IPS DF 4.7 (cell line): Measurements from ENCODE around the gene RAP1A.
A peak's percentile ranks its signal among the peaks of the same experiment; 100 is the strongest.

Experiments
- DNase-seq: peaks from one replicate; pipeline ENCODE4 v3.0.0-alpha.2; 2013; ENCODE audit warnings: low spot score; ENCODE audit errors: extremely low read depth

Gene RAP1A

DNA sequence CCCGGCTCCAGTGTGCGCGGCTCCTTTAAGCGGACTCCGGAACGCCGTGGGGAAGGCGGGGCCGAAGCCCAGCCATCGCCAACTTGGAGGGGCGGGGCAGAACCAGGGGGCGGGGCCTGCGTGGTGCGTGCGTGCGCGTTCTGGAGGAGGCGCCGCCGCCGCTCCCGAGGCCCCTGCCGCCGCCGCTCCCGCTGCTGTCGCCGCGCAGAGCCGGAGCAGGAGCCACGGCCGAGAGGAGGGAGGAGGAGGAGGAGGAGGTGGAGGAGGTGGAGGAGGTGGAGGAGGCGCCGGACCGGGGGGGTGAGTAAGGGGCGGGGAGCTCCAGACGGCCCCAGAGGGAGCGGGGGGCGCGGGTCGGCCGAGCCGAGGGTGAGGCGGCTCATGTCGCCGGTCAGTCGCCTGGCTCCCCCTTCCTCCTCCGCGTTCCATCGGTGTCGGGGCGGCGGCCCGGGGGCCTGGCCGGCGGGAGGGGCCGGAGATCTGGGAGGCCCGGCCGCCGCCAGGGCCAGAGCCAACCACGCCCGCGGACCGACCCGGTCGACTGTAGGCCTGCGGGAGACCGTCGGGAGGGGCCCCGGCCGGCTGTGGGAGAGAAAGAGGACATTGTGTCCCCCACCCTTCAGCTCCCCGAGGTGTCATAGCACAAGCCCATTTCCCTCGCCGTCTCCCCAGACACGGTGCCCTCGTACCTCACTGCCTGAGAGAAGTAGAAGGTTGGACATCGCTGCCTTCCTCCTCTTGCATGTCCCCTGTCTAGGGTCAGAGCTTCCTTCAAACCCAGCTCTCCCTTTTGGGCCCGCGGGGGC is at the start of gene RAP1A:
Gene RAP1A, plus strand, starts transcription at position 155 of the 806 bp plus-strand sequence. CDS start 71,572 bp downstream, outside the sequence.
- DNase-seq = peak; percentile 56

DNA sequence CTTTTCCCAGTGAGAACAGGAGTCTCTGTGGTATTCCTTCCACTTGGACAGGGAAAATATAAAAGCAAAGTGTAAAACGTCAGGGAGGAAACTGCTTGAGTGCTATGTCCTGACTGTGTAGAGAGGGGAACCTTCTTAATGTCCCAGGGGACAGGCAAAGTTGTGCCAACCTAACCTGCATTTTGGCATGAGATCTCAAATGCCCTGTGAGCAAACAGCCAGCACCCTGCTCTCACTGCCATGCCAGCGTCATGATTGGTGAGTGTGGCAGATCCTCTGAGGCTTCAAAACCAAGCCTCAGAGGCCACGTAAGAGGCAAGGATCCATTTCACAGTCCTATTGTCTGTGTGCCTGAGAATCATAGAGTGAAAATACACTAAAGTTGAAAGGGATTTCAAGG is 49.7 kb upstream of the RAP1A start:
- no peak for DNase-seq

DNA sequence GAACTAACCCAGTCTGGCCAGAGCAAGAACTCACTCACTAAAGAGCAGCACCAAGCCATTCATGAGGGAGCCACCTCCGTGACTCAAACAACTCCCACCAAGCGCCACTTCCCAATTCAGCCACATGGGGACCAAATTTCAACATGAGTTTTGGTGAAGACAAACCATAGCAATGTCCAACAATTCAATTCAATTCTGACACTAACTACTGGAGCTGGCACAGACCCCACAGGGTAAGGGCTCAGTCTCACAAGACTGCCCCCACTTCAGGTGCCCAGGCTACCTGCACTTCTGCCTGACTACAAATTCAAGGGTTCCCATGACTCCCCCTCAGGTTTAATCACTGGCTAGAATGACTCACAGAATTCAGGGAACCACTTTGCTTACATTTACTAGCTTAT is 48.8 kb upstream of the RAP1A start:
- DNase-seq = no peak

DNA sequence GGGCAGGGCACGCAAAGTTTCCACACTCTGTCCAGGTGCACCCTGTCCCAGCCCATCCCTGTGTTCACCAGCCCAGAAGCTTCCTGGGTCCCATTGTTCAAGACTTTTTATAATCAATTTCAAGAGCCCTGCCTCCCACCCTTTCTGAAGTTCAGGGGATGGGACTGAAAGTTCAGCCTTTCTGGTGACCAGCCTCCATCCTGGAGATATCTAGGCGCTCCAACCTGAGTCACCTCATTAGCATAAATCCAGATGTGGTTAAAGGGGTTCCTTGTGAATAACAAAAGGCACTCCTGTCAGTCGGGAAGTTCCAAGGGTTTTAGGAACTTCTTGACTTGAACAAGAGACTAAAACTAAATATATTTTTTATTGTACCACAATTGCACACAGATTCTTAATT is 48.4 kb upstream of the RAP1A start:
- no peak for DNase-seq

DNA sequence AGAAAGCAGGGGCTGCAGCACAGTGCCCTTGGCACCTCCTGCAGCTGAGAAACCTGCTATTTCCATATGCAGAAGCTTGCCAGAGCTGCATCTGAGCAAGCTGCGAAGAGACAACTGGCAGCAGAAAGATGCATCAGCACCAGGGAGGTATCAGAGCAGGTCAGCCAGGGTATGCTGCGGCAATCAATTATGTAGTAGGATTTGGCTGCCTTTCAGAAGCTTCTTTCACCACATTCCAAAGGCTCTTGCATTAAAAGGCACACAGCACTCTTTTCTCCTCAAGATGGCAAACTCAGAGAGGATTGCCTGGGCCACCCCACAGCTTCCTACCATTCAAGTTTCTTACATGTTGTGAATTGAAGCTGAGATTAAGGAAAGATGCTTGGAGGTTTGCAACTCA is 47.6 kb upstream of the RAP1A start:
- DNase-seq = no peak

DNA sequence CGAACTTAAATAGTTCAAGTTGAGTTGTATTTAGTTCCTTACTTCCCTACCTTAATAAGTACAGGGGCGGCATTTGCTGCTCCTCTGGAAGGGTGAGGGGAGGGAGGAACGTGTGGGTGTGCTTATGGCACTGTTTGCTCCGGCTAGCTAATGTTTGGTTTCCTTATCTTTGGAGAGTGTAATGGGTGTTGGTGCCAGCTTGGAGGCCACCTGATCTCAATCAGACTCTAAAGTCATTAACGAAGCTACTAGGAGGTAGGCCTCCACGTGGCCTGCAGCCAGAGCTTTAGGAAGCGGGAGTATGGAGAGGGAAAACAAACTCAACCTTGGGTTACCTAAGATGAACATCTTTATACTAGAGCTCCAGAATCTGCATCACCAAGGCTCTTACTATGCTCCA is 43.0 kb upstream of the RAP1A start:
- DNase-seq = no peak

DNA sequence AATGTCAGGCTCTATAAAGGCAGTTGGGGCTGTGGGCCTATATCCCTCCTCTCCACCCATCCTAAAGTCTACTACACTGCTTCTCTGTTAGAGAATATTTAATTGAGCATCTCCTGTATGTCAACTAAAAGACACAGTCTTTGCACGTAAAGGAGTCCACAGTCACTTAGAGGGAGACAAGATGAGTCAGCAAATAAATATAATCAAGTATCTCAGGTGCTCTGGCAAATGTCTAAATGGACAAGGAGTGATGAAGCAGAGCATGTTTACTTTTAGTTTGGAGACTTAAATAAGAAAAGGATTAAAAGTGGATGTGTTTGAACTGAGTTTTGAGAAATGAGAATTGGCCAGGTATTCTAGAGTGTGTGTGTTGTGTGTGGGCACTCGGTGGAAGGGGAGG is 41.8 kb upstream of the RAP1A start:
- no peak for DNase-seq

DNA sequence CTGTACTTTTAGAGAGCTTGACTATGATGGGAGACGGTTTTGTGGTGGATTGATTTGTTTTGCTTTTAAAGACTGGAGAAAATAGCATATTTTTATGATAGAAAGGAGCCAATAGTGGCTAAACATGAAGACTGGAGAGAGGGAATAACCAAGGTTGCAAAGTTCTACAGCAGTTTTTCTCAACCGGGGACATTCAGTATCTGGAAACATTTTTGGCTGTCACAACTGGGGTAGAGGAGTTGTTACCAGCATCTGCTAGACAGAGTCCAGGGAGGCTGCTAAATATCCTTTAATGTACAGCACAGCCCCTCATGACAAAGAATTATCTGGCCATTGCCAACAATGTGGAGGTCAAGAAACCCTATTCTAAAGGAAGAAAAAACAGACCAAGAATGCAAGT is 38.4 kb upstream of the RAP1A start:
- DNase-seq = no peak

DNA sequence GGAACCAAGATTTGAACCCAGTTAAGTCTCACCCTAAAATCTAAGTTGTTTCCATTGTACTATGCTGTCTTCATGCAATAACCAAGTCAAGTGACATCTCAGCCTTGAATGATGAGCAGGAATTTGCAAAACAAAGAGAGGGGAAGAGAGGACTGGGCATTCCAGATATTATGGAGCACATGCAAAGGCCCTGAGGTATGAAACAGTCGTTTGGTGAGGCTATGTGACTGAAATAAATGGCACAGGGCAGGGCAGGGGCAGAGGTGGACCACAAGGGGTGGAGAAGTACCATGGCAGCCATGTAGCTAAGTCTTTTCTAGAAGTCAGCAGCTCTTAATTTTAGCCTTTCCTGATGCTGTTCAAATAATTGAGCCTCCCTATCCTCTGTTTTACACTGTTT is 37.6 kb upstream of the RAP1A start:
- DNase-seq = no peak

DNA sequence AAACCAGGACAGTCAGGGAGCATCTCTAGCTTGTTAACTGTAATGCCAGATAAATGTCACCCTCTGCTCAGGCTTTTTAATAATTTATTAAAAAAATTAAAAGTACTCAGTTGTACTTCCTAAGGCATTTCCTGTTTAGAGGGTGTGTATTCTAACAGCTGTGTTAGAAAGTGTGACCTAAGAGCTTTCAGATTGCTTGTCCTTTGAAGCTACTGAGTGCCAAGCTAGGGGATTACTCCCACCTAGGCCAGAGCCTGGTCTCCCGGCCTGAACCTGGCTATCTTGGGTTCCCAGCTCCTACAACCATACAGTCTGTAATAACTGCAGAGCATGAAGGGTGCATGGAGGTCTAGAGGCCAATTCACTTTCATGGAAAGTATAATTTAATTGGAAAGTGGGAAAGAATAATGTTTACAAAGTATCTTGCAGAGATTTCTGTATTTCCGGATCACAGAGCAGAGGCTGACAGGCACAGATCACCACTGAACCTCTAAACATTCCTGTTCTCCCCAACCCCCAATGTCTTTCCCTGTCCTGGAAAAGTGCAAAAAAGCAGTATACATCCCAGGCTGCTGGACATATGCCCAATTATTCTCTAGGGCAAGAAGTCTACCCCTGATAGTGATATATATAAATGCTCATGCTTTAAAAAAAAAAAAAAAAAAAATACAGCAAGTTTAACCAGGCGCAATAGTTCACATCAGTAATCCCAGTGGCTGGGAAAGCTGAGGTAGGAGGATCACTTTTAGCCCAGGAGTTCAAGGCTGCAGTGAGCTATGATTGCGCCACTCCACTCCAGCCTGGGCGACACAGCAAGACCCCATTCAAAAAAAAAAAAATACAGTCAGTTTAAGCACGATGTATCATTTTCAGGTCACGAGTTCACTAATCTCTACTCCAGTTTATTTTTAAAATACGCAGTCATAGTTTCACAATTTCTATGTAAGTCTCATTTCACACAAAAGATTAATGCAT is 36.7 kb upstream of the RAP1A start:
- no peak for DNase-seq

DNA sequence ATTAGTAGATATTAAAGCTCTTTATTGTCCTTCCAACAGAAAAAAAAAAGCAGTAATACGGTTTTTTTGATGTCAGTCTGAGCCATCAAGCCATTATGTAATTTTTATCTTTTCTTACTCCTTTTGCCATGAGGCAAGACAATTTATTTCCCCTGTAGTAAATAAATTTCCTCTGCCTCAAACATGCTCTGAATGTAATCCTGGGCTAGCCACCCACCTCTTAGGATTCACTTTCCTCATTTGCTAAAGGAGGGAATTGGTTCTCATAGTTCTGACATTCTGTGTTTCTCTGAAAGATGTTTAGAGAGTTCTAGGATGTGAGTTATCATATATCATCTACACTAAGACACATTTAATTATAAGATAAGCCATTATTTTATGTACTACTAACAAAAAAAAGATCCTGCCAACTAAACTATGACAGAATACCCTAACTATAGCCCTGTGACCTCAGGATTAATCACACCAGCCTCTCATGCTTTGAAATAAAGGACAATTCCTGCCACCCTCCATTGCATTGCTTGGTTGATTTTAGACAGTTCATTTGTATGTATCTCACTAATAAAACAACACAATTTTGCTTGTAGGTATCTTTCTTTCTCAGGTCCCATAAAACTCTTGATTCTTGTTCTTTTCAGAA is 34.0 kb upstream of the RAP1A start:
- DNase-seq = no peak

DNA sequence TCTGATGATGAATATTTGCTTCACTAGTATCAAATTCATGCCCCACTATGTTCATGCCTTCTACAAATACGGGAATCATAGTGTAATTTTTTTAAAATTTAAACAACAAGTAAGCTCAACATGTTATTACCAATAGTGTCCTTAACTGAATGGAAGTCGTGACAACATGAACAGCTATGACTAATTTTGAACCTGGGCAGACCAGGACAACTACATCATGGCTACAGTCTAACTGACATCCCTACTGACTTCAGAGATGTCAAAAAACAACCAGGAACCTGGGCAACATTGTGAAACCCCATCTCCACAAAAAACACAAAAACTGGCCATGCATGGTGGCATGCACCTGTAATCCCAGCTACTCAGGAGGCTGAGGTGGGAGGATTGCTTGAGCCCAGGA is 33.5 kb upstream of the RAP1A start:
- no peak for DNase-seq

DNA sequence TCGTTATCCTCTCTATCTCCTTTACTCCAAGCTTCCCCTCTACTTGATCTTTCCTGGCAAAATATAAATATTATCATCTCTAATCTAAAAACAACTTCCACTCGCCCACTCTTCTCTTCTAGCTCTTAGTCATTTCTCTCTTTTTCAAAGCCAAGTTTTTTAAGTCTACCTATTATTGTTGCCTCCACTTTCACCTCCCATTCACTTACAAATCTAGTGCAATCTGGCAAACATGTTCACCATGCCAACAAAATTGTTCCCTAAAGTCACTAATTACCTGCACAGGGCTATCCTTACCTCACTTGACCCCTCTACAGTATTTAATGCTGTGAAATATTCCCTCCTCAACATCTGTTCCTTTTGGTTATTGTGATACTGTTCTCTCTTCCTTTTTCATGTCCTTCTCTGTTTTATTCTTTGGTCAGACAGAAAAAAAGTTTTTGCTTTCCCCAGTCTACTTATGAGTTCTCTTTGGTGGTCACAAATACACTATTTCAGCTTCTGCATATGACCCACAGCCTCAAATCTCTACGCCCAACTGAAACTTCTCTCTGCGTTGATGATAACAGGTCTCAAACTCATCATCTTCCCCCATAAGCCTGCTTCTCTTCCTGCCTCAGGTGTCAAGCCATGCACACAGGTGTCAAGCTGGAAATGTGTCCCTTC is 31.9 kb upstream of the RAP1A start:
- no peak for DNase-seq

DNA sequence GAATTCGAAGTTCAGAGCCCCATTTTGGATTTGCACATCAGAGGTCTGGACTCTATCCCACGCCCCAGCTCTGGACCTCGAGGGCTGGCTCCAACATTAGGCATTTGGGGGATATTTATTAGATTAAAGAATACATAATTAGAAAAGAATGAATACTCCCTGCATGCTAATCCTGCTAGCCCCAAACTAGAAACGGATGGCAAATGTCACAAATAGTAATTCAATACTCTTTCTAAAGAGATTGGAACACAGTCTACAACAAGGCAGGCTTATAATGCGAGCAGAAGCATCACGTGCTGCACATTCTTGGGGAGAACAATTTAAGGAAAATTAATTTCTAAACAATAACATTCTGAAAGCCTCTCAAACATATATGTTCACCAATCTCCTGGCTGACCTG is 27.7 kb upstream of the RAP1A start:
- no peak for DNase-seq

DNA sequence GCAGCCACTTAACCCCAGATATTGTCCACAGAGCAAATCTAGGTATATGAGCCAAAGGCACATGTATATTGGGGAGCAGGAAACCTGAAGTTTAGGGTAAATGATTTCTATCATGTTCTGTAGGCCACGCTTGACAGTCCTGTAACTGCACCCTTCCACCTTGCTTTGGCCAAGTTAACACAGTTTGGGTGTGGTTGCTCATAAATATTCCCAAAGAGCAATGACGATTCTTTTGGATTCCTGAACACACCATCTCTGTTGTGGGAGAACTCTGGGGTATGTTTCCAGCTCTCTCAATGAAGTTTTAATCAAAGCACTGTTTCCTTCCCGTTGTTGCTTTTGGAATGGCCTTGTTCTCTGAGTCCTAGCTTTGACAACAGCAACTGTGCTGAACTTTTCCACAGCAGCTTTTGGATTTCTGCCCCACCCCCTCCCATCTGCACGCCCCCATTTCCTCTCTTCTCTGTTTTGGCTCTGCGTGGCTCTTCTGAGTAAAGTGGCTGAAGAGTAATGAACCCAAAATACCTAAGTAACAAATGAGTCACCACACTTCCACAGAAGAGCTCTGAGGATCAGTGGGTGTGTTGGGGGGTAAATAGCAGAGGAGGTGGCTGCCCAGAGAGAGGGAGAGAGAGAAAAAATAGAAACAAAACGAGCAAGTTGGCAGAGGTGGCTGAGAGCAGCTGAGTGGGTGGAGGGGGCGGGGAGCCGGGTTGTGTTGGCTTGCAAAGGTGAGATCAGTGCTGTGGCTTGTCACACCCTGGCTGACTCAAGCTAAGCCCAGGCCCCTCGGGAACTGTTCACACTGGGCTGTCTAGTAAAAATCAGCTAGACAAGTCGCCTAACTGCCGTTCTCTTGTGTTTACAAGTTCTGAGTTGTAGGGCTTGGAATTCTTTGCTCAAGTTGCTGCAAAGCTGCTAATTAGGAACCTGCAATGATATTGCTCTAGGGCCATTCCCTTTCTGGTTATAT is 26.9 kb upstream of the RAP1A start:
- no peak for DNase-seq

DNA sequence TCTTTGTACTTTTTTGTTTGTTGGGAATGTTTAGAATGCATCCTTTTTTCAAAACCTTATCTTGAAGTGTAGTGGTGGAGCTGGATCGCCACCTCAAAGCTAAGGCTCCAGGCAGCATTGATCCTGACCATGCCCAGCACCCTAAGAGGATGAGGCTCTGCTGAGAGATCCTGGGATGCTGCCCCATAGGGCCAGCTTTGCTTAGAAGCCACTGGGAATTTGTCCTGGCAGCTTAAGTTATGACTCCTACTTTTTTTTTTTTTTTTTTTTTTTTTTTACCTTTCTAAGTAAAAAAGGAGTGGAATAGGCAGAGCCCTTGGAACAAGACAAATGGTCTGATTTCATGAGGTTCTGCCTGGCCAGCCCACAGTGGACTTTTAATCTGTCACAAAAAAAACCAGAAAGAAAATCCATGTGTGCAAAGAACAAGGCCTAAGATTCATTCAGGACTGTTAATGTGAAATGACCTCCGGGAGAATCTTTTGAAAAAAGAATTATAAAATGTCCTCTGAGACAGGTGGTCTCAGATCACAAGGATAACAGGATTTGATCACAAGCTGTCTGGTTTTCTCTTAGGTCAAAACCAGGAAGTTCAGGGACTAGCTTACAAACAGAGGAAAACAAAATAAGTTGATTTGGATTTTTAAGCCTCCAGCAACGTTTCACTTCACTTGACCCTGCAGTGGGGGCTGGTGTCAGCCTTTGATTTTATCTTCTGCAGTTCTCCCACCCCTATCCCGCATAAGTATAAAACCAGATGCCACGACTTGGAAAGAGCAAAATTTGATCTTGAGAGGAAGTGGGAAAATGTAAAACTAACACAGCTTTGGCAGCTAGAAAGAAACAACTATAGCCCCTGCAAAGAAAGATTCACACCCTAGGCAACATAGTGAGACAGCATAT is 25.9 kb upstream of the RAP1A start:
- no peak for DNase-seq

DNA sequence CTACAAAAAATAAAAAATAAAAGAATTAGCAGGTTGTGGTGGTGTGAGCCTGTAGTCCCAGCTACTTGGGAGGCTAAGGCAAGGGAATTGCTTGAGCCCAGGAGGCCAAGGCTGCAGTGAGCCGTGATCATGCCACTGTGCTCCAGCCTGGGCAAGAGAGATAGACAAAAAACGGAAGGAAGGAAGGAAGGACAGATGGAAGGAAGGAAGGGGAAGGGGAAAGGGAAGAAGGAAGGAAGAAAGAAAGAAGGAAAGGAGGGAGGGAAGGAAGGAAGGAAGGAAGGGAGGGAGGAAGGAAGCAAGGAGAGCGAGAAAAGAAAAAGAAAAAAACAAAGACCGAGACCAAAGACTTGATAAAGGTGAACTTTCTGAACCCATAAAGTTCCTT is 25.3 kb upstream of the RAP1A start:
- no peak for DNase-seq

DNA sequence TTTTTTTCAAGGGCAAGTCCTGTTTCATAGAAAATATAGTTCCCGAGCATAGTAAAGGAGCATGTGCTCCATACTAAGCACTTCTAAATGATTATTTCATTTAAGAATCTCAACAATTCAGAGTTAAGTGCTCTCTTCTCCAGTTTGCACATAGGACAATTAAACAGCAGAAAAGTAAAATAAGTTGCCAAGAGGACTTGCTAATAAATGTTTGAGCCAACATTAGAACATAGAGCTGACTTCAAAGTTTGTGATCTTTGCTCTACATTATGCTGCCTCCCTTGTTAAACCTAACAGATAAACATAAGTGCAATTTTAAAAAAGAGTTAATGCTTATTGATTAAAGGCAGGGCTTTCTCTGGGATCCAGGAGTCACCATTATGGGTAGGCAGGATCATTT is 23.8 kb upstream of the RAP1A start:
- DNase-seq = no peak

DNA sequence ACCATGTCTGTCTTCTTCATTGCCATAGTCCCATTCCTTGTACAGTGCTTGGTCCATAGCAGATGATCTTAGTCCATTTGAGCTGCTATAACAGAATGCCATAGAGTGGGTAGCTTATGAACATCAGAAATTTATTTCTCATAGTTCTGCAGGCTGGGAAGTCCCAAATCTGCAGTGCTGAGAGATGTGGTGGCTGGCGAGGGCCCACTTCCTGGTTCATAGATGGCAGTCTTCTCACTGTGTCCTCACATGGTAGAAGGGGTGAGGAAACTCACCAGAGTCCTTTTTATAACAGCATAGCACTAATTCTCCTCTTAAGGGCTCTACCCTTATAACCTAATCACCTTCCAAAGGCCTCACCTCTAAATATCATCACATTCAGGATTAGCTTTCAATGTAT is 23.1 kb upstream of the RAP1A start:
- no peak for DNase-seq
